ENCODE results near the gene SDSL. TPM values are rescaled to one million over a fixed set of nuclear protein-coding genes. Genes with fewer than 3 reads are reported as not detected.

The SDSL gene
- total RNA-seq, 2 experiments from 2014 or later = 0.25 to 0.36 TPM

GRCh38 chr12:113424915-113425823 is 3.0 kb downstream of the SDSL start:
- Mint-ChIP-seq H3K27me3 (peaks cover 26% of the 10 kb centered on the region), H3K36me3 (no peaks in the 10 kb centered on the region), H3K27ac (no peak overlapping the region), H3K4me1 (peaks cover 11% of the 10 kb centered on the region), H3K9me3 (no peaks in the 10 kb centered on the region), H3K4me3 (no peak overlapping the region)
- peak; percentile 48 for DNase-seq

- Mint-ChIP-seq H3K27me3 (peaks cover 29% of the 10 kb centered on the region), H3K36me3 (no peaks in the 10 kb centered on the region), H3K4me3 (no peak overlapping the region), H3K27ac (no peak overlapping the region), H3K4me1 (peaks cover 11% of the 10 kb centered on the region), H3K9me3 (no peaks in the 10 kb centered on the region)
- no peak for DNase-seq
Observed at GRCh38 chr12:113425960-113426453, 3.8 kb downstream of the SDSL start.

GRCh38 chr12:113427882-113428281 is 5.7 kb downstream of the SDSL start:
- H3K4me3 Mint-ChIP-seq = no peak overlapping the region
- H3K4me1 Mint-ChIP-seq = peaks cover 3% of the 10 kb centered on the region
- H3K27me3 Mint-ChIP-seq = peaks cover 23% of the 10 kb centered on the region
- no peaks in the 10 kb centered on the region for H3K9me3 Mint-ChIP-seq
- no peak overlapping the region for H3K27ac Mint-ChIP-seq
- no peak for DNase-seq
- no peaks in the 10 kb centered on the region for H3K36me3 Mint-ChIP-seq

- no peak overlapping the region for H3K4me3 Mint-ChIP-seq
- peaks cover 3% of the 10 kb centered on the region for H3K4me1 Mint-ChIP-seq
Observed at GRCh38 chr12:113428482-113428881, 6.3 kb downstream of the SDSL start.

GRCh38 chr12:113432986-113433385 is 10.8 kb downstream of the SDSL start:
- Mint-ChIP-seq H3K27me3 (peaks cover 13% of the 10 kb centered on the region), H3K9me3 (no peaks in the 10 kb centered on the region), H3K4me1 (no peaks in the 10 kb centered on the region), H3K36me3 (no peaks in the 10 kb centered on the region), H3K27ac (no peak overlapping the region), H3K4me3 (no peak overlapping the region)
- DNase-seq = no peak

More at GRCh38 chr12:113428482-113428881, 6.3 kb downstream of the SDSL start:
- no peak for DNase-seq
- Mint-ChIP-seq H3K9me3 (no peaks in the 10 kb centered on the region), H3K36me3 (no peaks in the 10 kb centered on the region), H3K27me3 (peaks cover 23% of the 10 kb centered on the region), H3K27ac (no peak overlapping the region)

GRCh38 chr12:113435367-113435766 is 13.2 kb downstream of the SDSL start:
- Mint-ChIP-seq H3K27me3 (peaks cover 9% of the 10 kb centered on the region), H3K9me3 (no peaks in the 10 kb centered on the region), H3K27ac (no peak overlapping the region), H3K4me3 (no peak overlapping the region), H3K36me3 (no peaks in the 10 kb centered on the region), H3K4me1 (no peaks in the 10 kb centered on the region)
- DNase-seq = no peak

- no peaks in the 10 kb centered on the region for H3K4me1 Mint-ChIP-seq
- DNase-seq = no peak
- H3K9me3 Mint-ChIP-seq = no peaks in the 10 kb centered on the region
- peaks cover 3% of the 10 kb centered on the region for H3K27me3 Mint-ChIP-seq
- no peaks in the 10 kb centered on the region for H3K36me3 Mint-ChIP-seq
- no peak overlapping the region for H3K27ac Mint-ChIP-seq
- no peak overlapping the region for H3K4me3 Mint-ChIP-seq
Observed at GRCh38 chr12:113436586-113436985, 14.4 kb downstream of the SDSL start.

GRCh38 chr12:113436993-113437728 is 15.0 kb downstream of the SDSL start:
- Mint-ChIP-seq H3K9me3 (no peaks in the 10 kb centered on the region), H3K27me3 (peaks cover 3% of the 10 kb centered on the region), H3K4me1 (no peaks in the 10 kb centered on the region), H3K36me3 (no peaks in the 10 kb centered on the region), H3K4me3 (no peak overlapping the region), H3K27ac (no peak overlapping the region)
- DNase-seq = no peak

GRCh38 chr12:113437729-113438100 is 15.5 kb downstream of the SDSL start:
- no peaks in the 10 kb centered on the region for H3K36me3 Mint-ChIP-seq
- H3K4me1 Mint-ChIP-seq = no peaks in the 10 kb centered on the region
- no peak for DNase-seq
- no peaks in the 10 kb centered on the region for H3K9me3 Mint-ChIP-seq
- no peak overlapping the region for H3K27ac Mint-ChIP-seq
- no peak overlapping the region for H3K4me3 Mint-ChIP-seq
- peaks cover 3% of the 10 kb centered on the region for H3K27me3 Mint-ChIP-seq

GRCh38 chr12:113438523-113439300 is 16.5 kb downstream of the SDSL start:
- no peaks in the 10 kb centered on the region for H3K4me1 Mint-ChIP-seq
- DNase-seq = no peak
- no peaks in the 10 kb centered on the region for H3K36me3 Mint-ChIP-seq
- peaks cover 3% of the 10 kb centered on the region for H3K27me3 Mint-ChIP-seq
- no peaks in the 10 kb centered on the region for H3K9me3 Mint-ChIP-seq
- no peak overlapping the region for H3K27ac Mint-ChIP-seq
- H3K4me3 Mint-ChIP-seq = no peak overlapping the region

GRCh38 chr12:113439301-113439597 is 17.1 kb downstream of the SDSL start:
- Mint-ChIP-seq H3K27me3 (peaks cover 3% of the 10 kb centered on the region), H3K9me3 (no peaks in the 10 kb centered on the region), H3K4me3 (no peak overlapping the region), H3K27ac (no peak overlapping the region), H3K4me1 (no peaks in the 10 kb centered on the region), H3K36me3 (no peaks in the 10 kb centered on the region)
- DNase-seq = no peak

GRCh38 chr12:113439606-113440030 is 17.4 kb downstream of the SDSL start:
- Mint-ChIP-seq H3K4me1 (no peaks in the 10 kb centered on the region), H3K9me3 (no peaks in the 10 kb centered on the region), H3K27me3 (peaks cover 3% of the 10 kb centered on the region), H3K27ac (no peak overlapping the region), H3K4me3 (no peak overlapping the region), H3K36me3 (no peaks in the 10 kb centered on the region)
- DNase-seq = no peak

- Mint-ChIP-seq H3K36me3 (no peaks in the 10 kb centered on the region), H3K4me1 (no peaks in the 10 kb centered on the region), H3K27me3 (peaks cover 11% of the 10 kb centered on the region), H3K9me3 (no peaks in the 10 kb centered on the region), H3K27ac (no peak overlapping the region), H3K4me3 (no peak overlapping the region)
- no peak for DNase-seq
Observed at GRCh38 chr12:113440336-113440735, 18.2 kb downstream of the SDSL start.

- DNase-seq = no peak
- H3K9me3 Mint-ChIP-seq = peaks cover 4% of the 10 kb centered on the region
- H3K36me3 Mint-ChIP-seq = no peaks in the 10 kb centered on the region
- no peaks in the 10 kb centered on the region for H3K4me1 Mint-ChIP-seq
- no peak overlapping the region for H3K27ac Mint-ChIP-seq
- no peak overlapping the region for H3K4me3 Mint-ChIP-seq
- H3K27me3 Mint-ChIP-seq = peaks cover 18% of the 10 kb centered on the region
Observed at GRCh38 chr12:113440947-113441782, 19.0 kb downstream of the SDSL start.

Data from activated naive CD8-positive, alpha-beta T cell treated with anti-CD3 and anti-CD28 coated beads for 36 hours (primary cell).